ENCODE data around the gene ERVK3-1. TPM values are rescaled to one million over a fixed set of nuclear protein-coding genes. Genes with fewer than 3 reads are reported as not detected.

The ERVK3-1 gene
- total and polyA plus RNA-seq, 2 experiments from 2014 or later = 57.9 to 71.7 TPM

DNA sequence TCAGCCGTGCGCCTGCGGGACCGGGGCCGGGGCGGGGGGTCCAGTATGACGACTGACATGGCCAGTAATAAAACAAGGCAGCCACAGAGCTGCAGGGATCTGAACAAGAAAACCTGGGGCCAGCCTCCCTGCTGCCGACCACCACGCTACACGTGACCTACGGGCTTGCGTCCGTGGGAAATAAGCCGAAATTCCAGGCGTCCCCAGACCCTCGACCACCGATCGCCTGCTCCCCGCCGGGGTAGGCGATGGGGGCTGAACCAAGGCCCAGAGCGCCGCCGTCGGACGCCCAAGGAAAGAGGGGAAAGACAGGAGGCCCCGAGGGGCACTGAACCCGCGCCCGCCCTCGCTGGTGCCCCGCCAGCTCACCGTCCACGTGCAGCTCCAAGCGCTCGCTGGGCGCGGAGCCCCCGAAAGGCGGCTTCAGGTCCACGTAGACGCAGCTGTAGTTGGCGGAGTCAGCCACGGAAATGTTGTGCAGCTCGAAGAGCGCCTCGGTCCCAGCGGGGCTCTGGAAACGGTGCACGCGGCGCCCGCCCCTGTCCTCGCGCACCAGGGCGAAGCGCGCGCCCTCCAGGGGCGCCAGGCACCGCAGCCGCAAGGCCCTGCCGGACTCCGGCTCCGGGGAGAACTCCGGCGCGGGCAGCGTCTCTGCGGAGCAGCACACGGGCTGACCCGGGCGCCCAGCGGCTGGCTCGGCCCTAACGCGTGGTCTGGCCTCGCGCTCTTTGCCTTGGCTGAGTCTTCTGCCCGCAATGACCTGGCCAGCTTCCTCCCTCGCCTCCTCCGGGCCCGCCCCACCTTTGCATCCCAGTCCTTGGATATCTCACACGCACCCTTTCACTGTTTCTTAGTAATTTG is 45.1 kb downstream of the ERVK3-1 start:
- H4K20me1 ChIP-seq (ENCODE audit: insufficient read depth, poor library complexity, severe bottlenecking) = no peaks in the 10 kb centered on the region
- H3K27ac ChIP-seq = no peak overlapping the region
- no peak overlapping the region for H3K4me3 ChIP-seq
- H3K36me3 ChIP-seq (replicated peaks; ENCODE audit: insufficient read depth, low read depth) = no peaks in the 10 kb centered on the region
- TF ChIP-seq EZH2phosphoT487 (IDR thresholded peaks at IDR 0.05; ENCODE audit: low read depth, severe bottlenecking, unreplicated experiment) = no peak
- no peak for TF ChIP-seq EZH2 (IDR thresholded peaks at IDR 0.05; ENCODE audit: borderline replicate concordance)
- TF ChIP-seq, protein P1, sequence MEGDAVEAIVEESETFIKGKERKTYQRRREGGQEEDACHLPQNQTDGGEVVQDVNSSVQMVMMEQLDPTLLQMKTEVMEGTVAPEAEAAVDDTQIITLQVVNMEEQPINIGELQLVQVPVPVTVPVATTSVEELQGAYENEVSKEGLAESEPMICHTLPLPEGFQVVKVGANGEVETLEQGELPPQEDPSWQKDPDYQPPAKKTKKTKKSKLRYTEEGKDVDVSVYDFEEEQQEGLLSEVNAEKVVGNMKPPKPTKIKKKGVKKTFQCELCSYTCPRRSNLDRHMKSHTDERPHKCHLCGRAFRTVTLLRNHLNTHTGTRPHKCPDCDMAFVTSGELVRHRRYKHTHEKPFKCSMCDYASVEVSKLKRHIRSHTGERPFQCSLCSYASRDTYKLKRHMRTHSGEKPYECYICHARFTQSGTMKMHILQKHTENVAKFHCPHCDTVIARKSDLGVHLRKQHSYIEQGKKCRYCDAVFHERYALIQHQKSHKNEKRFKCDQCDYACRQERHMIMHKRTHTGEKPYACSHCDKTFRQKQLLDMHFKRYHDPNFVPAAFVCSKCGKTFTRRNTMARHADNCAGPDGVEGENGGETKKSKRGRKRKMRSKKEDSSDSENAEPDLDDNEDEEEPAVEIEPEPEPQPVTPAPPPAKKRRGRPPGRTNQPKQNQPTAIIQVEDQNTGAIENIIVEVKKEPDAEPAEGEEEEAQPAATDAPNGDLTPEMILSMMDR (IDR thresholded peaks at IDR 0.05; ENCODE audit: poor library complexity) = no peak
- H3K79me2 ChIP-seq = peaks cover 18% of the 10 kb centered on the region
- H3K27me3 ChIP-seq = peaks cover 4% of the 10 kb centered on the region
- H3K4me2 ChIP-seq = no peak overlapping the region
- H3K9me3 ChIP-seq (ENCODE audit: low read depth) = no peaks in the 10 kb centered on the region
- DNase-seq (ENCODE audit: low spot score) = no peak
- H2AFZ ChIP-seq = no peak overlapping the region
- H3K9me2 ChIP-seq (replicated peaks; ENCODE audit: insufficient read depth) = no peaks in the 10 kb centered on the region
- WGBS (ENCODE audit: low lambda C conversion rate, missing lambda C conversion rate) = 98% methylated on average over 73 of the region's 84 CpGs
- peaks cover 8% of the 10 kb centered on the region for H3K4me1 ChIP-seq (ENCODE audit: insufficient read depth)

DNA sequence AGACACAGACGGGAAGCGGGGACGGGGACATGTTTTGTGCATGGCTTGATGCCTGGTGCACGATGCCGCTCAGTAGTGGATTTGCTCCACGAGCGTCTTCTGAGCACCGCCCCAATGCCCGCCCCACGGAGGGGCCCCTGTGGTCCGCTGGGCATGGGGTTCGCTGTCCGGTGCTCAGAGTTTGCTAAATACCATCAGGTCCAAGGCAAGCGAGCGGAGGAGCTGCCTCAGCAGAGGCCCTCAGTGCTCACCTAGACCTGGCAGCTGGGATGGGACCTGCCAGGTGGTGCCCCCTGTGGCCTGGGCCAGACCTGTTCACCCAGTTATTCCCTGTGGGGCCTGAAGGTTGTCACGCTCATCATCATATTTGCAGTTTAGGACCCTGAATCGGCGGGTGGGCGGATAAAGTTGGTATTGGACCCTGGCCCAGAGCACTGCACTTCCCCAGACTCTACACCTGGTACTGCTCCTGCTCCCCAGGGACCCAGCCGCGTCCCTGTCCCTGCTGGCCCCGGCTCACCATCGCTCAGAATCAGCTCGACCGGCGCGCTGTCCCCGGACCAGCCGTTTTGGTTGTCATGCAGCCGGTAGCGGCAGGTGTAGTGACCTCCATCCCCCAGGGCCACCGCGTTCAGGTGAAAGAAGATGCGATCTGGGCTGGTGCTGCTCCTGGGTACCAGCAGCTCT is 45.8 kb downstream of the ERVK3-1 start:
- Histone ChIP-seq H2AFZ (no peak overlapping the region), H3K9me2 (replicated peaks; ENCODE audit: insufficient read depth) (no peaks in the 10 kb centered on the region), H3K4me3 (no peak overlapping the region), H3K4me1 (ENCODE audit: insufficient read depth) (peaks cover 7% of the 10 kb centered on the region), H3K79me2 (peaks cover 18% of the 10 kb centered on the region), H3K27me3 (peaks cover 4% of the 10 kb centered on the region), H3K27ac (no peak overlapping the region), H3K4me2 (no peak overlapping the region), H3K36me3 (replicated peaks; ENCODE audit: insufficient read depth, low read depth) (no peaks in the 10 kb centered on the region), H4K20me1 (ENCODE audit: insufficient read depth, poor library complexity, severe bottlenecking) (no peaks in the 10 kb centered on the region), H3K9me3 (ENCODE audit: low read depth) (no peaks in the 10 kb centered on the region)
- no peak for TF ChIP-seq EZH2 (IDR thresholded peaks at IDR 0.05; ENCODE audit: borderline replicate concordance)
- WGBS (ENCODE audit: low lambda C conversion rate, missing lambda C conversion rate) = 96% methylated on average over 32 of the region's 34 CpGs
- no peak for DNase-seq (ENCODE audit: low spot score)

DNA sequence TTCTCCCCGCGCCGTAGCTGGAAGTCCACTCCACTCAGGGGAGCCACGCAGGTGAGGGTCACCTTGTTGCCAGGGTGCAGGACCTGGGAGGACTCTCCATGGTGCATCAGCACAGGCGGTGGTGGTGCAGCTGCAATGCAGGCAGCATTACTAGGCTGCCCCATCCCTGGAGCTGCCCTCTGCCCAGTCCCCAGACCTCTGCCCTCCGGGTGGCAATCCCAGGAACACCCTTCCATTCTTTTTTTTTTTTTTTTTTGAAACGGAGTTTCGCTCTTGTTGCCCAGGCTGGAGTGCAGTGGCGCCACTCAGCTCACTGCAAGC is 46.3 kb downstream of the ERVK3-1 start:
- no peak for TF ChIP-seq EZH2phosphoT487 (IDR thresholded peaks at IDR 0.05; ENCODE audit: low read depth, severe bottlenecking, unreplicated experiment)
- TF ChIP-seq, protein P1 (IDR thresholded peaks at IDR 0.05; ENCODE audit: poor library complexity) = no peak
- H3K4me2 ChIP-seq = no peak overlapping the region
- H4K20me1 ChIP-seq (ENCODE audit: insufficient read depth, poor library complexity, severe bottlenecking) = no peaks in the 10 kb centered on the region
- H3K27me3 ChIP-seq = peaks cover 4% of the 10 kb centered on the region
- no peak for DNase-seq (ENCODE audit: low spot score)
- no peaks in the 10 kb centered on the region for H3K36me3 ChIP-seq (replicated peaks; ENCODE audit: insufficient read depth, low read depth)
- peaks cover 2% of the 10 kb centered on the region for H3K4me1 ChIP-seq (ENCODE audit: insufficient read depth)
- H3K79me2 ChIP-seq = peaks cover 13% of the 10 kb centered on the region
- no peak overlapping the region for H3K27ac ChIP-seq
- WGBS (ENCODE audit: low lambda C conversion rate, missing lambda C conversion rate) = 98% methylated on average over 8 of the region's 9 CpGs
- no peaks in the 10 kb centered on the region for H3K9me2 ChIP-seq (replicated peaks; ENCODE audit: insufficient read depth)
- no peak overlapping the region for H3K4me3 ChIP-seq
- no peaks in the 10 kb centered on the region for H3K9me3 ChIP-seq (ENCODE audit: low read depth)
- H2AFZ ChIP-seq = no peak overlapping the region
